ENCODE data around the gene ADPRHL1. TPM values are rescaled to one million over a fixed set of nuclear protein-coding genes. Genes with fewer than 3 reads are reported as not detected.

Gene ADPRHL1
- total and polyA plus RNA-seq, 2 donors (not counting 1 experiment from before 2014, with no cell fraction given) = 0.59 to 1.5 TPM

GRCh38 chr13:113475280-113475679 lies 22.0 kb upstream of the ADPRHL1 start:
- Histone ChIP-seq H3K27ac (ENCODE audit: insufficient read depth, low read length) (no peak overlapping the region), H3K9ac (ENCODE audit: insufficient read depth, low read length) (no peak overlapping the region), H4K20me1 (ENCODE audit: control insufficient read depth, extremely low read depth, insufficient read depth, low read length) (no peaks in the 10 kb centered on the region), H3K36me3 (ENCODE audit: control insufficient read depth, insufficient read depth, low read length) (peaks cover 19% of the 10 kb centered on the region), H3K9me3 (ENCODE audit: control insufficient read depth, insufficient read depth, low read depth, low read length) (no peaks in the 10 kb centered on the region), H3K79me2 (ENCODE audit: control insufficient read depth, insufficient read depth, low read length) (no peaks in the 10 kb centered on the region), H2AFZ (ENCODE audit: low read length) (no peak overlapping the region), H3K4me3 (replicated peaks in 1 of 4; ENCODE audit: control extremely low read depth in 1 of 4, insufficient read depth in 1 of 4, low read depth in 3 of 4, low read length in 4 of 4) (no peak overlapping the region), H3K4me2 (ENCODE audit: extremely low read depth, insufficient read depth, low read length) (no peak overlapping the region), H3K4me1 (ENCODE audit: control insufficient read depth, extremely low read depth, insufficient read depth, low read length) (peaks cover 2% of the 10 kb centered on the region), H3K27me3 (ENCODE audit: control insufficient read depth, insufficient read depth, low read length) (no peaks in the 10 kb centered on the region)
- TF ChIP-seq CTCF (conservative IDR thresholded peaks at IDR 0.05 in 1 of 2, IDR thresholded peaks at IDR 0.05 in 1 of 2; ENCODE audit: low read depth in 1 of 2, low read length in 2 of 2) (no peak), EZH2 (IDR thresholded peaks at IDR 0.05; ENCODE audit: low read length, missing control alignments) (no peak)
- DNase-seq (ENCODE audit: low read depth in 2 of 2) = no peak

GRCh38 chr13:113474179-113474578 lies 20.9 kb upstream of the ADPRHL1 start:
- H3K27ac ChIP-seq (ENCODE audit: insufficient read depth, low read length) = no peak overlapping the region
- TF ChIP-seq EZH2 (IDR thresholded peaks at IDR 0.05; ENCODE audit: low read length, missing control alignments) (no peak), CTCF (conservative IDR thresholded peaks at IDR 0.05 in 1 of 2, IDR thresholded peaks at IDR 0.05 in 1 of 2; ENCODE audit: low read depth in 1 of 2, low read length in 2 of 2) (no peak)
- peaks cover 17% of the 10 kb centered on the region for H3K36me3 ChIP-seq (ENCODE audit: control insufficient read depth, insufficient read depth, low read length)

GRCh38 chr13:113472355-113473025 lies 19.2 kb upstream of the ADPRHL1 start:
- H4K20me1 ChIP-seq (ENCODE audit: control insufficient read depth, extremely low read depth, insufficient read depth, low read length) = no peaks in the 10 kb centered on the region
- H3K9me3 ChIP-seq (ENCODE audit: control insufficient read depth, insufficient read depth, low read depth, low read length) = no peaks in the 10 kb centered on the region
- no peak overlapping the region for H3K4me2 ChIP-seq (ENCODE audit: extremely low read depth, insufficient read depth, low read length)
- H3K79me2 ChIP-seq (ENCODE audit: control insufficient read depth, insufficient read depth, low read length) = no peaks in the 10 kb centered on the region
- TF ChIP-seq EZH2 (IDR thresholded peaks at IDR 0.05; ENCODE audit: low read length, missing control alignments) (no peak), CTCF (conservative IDR thresholded peaks at IDR 0.05 in 1 of 2, IDR thresholded peaks at IDR 0.05 in 1 of 2; ENCODE audit: low read depth in 1 of 2, low read length in 2 of 2) (no peak)
- no peaks in the 10 kb centered on the region for H3K27me3 ChIP-seq (ENCODE audit: control insufficient read depth, insufficient read depth, low read length)
- H3K9ac ChIP-seq (ENCODE audit: insufficient read depth, low read length) = no peak overlapping the region
- no peak overlapping the region for H2AFZ ChIP-seq (ENCODE audit: low read length)
- DNase-seq (ENCODE audit: low read depth in 2 of 2) = no peak
- peaks cover 2% of the 10 kb centered on the region for H3K4me1 ChIP-seq (ENCODE audit: control insufficient read depth, extremely low read depth, insufficient read depth, low read length)
- H3K27ac ChIP-seq (ENCODE audit: insufficient read depth, low read length) = no peak overlapping the region
- peaks cover 15% of the 10 kb centered on the region for H3K36me3 ChIP-seq (ENCODE audit: control insufficient read depth, insufficient read depth, low read length)
- H3K4me3 ChIP-seq (replicated peaks in 1 of 4; ENCODE audit: control extremely low read depth in 1 of 4, insufficient read depth in 1 of 4, low read depth in 3 of 4, low read length in 4 of 4) = no peak overlapping the region

More at GRCh38 chr13:113474179-113474578, 20.9 kb upstream of the ADPRHL1 start:
- DNase-seq (ENCODE audit: low read depth in 2 of 2) = peak in 1 of 2 donors; percentile 86
- no peak overlapping the region for H3K4me2 ChIP-seq (ENCODE audit: extremely low read depth, insufficient read depth, low read length)
- H3K9me3 ChIP-seq (ENCODE audit: control insufficient read depth, insufficient read depth, low read depth, low read length) = no peaks in the 10 kb centered on the region
- no peaks in the 10 kb centered on the region for H3K79me2 ChIP-seq (ENCODE audit: control insufficient read depth, insufficient read depth, low read length)
- peaks cover 2% of the 10 kb centered on the region for H3K4me1 ChIP-seq (ENCODE audit: control insufficient read depth, extremely low read depth, insufficient read depth, low read length)
- no peaks in the 10 kb centered on the region for H4K20me1 ChIP-seq (ENCODE audit: control insufficient read depth, extremely low read depth, insufficient read depth, low read length)
- no peak overlapping the region for H2AFZ ChIP-seq (ENCODE audit: low read length)
- H3K27me3 ChIP-seq (ENCODE audit: control insufficient read depth, insufficient read depth, low read length) = no peaks in the 10 kb centered on the region
- H3K4me3 ChIP-seq (replicated peaks in 1 of 4; ENCODE audit: control extremely low read depth in 1 of 4, insufficient read depth in 1 of 4, low read depth in 3 of 4, low read length in 4 of 4) = no peak overlapping the region
- no peak overlapping the region for H3K9ac ChIP-seq (ENCODE audit: insufficient read depth, low read length)

Measured in fibroblast of lung (primary cell).